Progenitor cell of endocrine pancreas (in vitro differentiated cells): ENCODE measurements around the gene PDE3A. TPM values are rescaled to one million over a fixed set of nuclear protein-coding genes. Genes with fewer than 3 reads are reported as not detected.

Experiments used
- DNase-seq: peaks from one replicate; pipeline ENCODE4 v3.0.0; 2021; ENCODE audit warnings: low spot score; ENCODE audit not compliant: unreplicated experiment
- H3K27ac Mint-ChIP-seq: 2 replicates; pipeline ENCODE4 v1.8.0; 2021; ENCODE audit warnings: mild to moderate bottlenecking, moderate library complexity, mixed read lengths
- H3K27me3 Mint-ChIP-seq: 2 replicates; pipeline ENCODE4 v1.8.0; 2021; ENCODE audit warnings: mixed read lengths
- H3K36me3 Mint-ChIP-seq: 2 replicates; pipeline ENCODE4 v1.8.0; 2022; ENCODE audit warnings: mixed read lengths; ENCODE audit not compliant: insufficient read depth
- H3K4me1 Mint-ChIP-seq: 2 replicates; pipeline ENCODE4 v1.8.0; 2021; ENCODE audit warnings: low read depth, mixed read lengths
- H3K4me3 Mint-ChIP-seq: 2 replicates; pipeline ENCODE4 v1.8.0; 2021; ENCODE audit warnings: low read depth, mild to moderate bottlenecking, moderate library complexity, mixed read lengths
- H3K9me3 Mint-ChIP-seq: 2 replicates; pipeline ENCODE4 v1.8.0; 2021; ENCODE audit warnings: low read depth, mixed read lengths
- total RNA-seq: library from RNA; stranded (reverse); gene quantifications from 2 replicates; pipeline ENCODE4 v1.2.1, GENCODE V29; 2021
- TF ChIP-seq, protein P1 (sequence below): fragments of 200-600 bp; sonication (generic); IDR thresholded peaks from one replicate; pipeline ENCODE4 v1.5.0; 2021; ENCODE audit warnings: antibody characterized with exemption, mild to moderate bottlenecking; ENCODE audit not compliant: unreplicated experiment

PDE3A gene
- total RNA-seq, 1 donor from 2014 or later, result 121 TPM

DNA sequence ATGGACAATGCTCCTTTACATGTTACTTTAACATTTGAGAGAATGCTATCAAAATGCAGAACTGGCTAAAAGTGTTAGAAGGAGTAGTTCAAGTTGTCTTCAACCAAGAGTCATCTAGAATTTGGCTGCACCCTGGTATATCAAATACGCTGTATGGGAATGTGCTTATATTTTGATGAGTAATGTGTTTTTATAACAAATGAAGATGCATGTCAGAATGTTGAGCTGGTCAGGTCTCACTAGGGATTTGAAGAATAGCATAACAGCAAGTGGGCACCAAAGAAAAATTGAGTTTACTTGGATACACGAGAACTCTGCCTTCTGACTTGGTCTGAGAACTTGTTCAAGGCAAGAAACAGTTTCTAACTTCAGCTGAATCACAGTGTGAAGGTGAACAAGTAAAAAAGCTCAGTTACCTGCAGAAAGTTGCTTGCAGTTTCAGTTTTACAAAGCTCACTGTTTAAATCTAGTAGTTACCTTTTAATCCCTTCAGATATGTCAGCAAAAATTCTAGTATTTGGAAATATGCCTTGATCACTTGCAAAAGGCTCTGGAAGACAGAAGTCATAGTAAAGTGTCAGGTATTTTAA, 82.3 kb downstream of the PDE3A start:
- Mint-ChIP-seq H3K4me3 (no peak overlapping the region), H3K27ac (no peak overlapping the region), H3K27me3 (no peaks in the 10 kb centered on the region), H3K4me1 (peaks cover 27% of the 10 kb centered on the region), H3K36me3 (peaks cover 30% of the 10 kb centered on the region), H3K9me3 (peaks cover 3% of the 10 kb centered on the region)
- no peak for DNase-seq
- TF ChIP-seq, protein P1, sequence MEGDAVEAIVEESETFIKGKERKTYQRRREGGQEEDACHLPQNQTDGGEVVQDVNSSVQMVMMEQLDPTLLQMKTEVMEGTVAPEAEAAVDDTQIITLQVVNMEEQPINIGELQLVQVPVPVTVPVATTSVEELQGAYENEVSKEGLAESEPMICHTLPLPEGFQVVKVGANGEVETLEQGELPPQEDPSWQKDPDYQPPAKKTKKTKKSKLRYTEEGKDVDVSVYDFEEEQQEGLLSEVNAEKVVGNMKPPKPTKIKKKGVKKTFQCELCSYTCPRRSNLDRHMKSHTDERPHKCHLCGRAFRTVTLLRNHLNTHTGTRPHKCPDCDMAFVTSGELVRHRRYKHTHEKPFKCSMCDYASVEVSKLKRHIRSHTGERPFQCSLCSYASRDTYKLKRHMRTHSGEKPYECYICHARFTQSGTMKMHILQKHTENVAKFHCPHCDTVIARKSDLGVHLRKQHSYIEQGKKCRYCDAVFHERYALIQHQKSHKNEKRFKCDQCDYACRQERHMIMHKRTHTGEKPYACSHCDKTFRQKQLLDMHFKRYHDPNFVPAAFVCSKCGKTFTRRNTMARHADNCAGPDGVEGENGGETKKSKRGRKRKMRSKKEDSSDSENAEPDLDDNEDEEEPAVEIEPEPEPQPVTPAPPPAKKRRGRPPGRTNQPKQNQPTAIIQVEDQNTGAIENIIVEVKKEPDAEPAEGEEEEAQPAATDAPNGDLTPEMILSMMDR, result no peak

DNA sequence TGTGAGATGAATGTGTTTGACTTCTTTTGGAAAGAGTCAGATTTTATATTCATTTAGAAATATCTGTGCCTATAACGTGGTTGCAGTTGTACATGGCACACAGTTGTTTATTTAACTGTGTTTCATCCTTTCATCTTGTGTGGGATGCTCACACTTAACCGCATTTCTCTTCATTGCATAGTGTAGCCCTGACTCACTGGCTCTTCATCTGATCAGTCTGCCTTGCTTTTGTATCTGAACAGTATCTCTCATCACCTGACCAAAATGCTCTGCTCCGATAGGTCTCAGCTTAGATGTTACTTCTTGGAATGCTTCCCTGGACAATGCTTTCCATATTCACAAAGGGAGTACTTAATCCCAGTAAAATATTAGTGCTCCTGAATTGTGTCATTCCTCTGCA, 83.4 kb downstream of the PDE3A start:
- H3K4me1 Mint-ChIP-seq, result peaks cover 25% of the 10 kb centered on the region
- peaks cover 3% of the 10 kb centered on the region for H3K9me3 Mint-ChIP-seq
- H3K36me3 Mint-ChIP-seq, result peaks cover 25% of the 10 kb centered on the region
- DNase-seq, result no peak
- no peaks in the 10 kb centered on the region for H3K27me3 Mint-ChIP-seq
- TF ChIP-seq, protein P1, result no peak
- no peak overlapping the region for H3K4me3 Mint-ChIP-seq
- peak overlapping the region; percentile 3 for H3K27ac Mint-ChIP-seq

DNA sequence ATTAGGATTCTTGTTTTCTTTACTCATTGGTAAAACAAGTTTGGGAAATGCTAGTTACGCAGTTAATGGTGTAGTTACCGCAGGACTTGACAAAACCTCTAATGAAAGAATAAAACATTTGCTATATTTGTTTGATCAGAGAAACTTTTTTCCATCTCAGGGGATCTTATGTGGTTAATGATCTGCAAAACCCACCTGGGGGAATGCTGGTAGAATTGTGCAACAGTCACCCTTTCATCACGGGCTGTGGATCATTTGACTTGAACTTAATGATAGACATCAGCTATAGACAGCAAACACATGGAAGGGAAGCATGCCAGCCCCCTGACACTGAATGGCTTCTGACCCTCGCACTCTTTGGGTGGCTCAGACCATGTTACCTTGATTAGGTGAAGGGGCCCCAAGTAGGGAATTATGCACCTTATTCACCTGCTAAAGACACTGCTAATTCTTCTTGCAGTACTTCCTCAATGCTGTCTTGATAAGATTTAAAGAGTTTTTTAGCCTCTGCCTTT, 84.2 kb downstream of the PDE3A start:
- H3K4me1 Mint-ChIP-seq, result peaks cover 22% of the 10 kb centered on the region
- H3K27ac Mint-ChIP-seq, result no peak overlapping the region
- no peak for DNase-seq
- peaks cover 3% of the 10 kb centered on the region for H3K9me3 Mint-ChIP-seq
- H3K27me3 Mint-ChIP-seq, result no peaks in the 10 kb centered on the region
- no peak overlapping the region for H3K4me3 Mint-ChIP-seq
- H3K36me3 Mint-ChIP-seq, result peaks cover 22% of the 10 kb centered on the region
- TF ChIP-seq, protein P1, result no peak

DNA sequence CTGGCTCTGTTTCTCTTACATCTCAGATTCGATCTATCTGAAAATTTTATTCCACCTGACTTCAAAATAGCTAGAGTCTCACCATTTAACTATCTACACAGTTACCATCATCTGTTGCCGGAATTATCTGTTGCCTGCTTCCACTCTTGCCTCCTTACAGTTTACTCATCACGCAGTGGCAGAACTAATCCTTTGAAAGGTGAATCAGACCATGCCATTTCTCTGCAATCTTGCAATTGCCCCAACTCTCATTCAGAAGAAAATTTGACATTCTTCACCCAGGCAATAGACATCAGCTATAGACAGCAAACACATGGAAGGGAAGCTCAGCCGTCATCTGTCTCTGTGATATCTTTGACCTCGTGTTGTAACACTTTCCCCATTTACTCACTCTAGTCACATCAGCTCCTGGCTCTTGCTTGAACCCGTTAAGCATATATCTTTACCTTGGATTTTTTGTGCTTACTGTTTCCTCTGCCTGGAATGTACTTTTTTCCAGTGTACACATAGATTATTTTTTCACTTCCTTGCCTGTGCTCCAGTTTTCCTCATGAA, 85.5 kb downstream of the PDE3A start:
- Mint-ChIP-seq H3K4me3 (no peak overlapping the region), H3K4me1 (peaks cover 24% of the 10 kb centered on the region), H3K27ac (no peak overlapping the region), H3K27me3 (no peaks in the 10 kb centered on the region), H3K36me3 (peaks cover 19% of the 10 kb centered on the region), H3K9me3 (no peaks in the 10 kb centered on the region)
- no peak for DNase-seq
- TF ChIP-seq, protein P1, result no peak

DNA sequence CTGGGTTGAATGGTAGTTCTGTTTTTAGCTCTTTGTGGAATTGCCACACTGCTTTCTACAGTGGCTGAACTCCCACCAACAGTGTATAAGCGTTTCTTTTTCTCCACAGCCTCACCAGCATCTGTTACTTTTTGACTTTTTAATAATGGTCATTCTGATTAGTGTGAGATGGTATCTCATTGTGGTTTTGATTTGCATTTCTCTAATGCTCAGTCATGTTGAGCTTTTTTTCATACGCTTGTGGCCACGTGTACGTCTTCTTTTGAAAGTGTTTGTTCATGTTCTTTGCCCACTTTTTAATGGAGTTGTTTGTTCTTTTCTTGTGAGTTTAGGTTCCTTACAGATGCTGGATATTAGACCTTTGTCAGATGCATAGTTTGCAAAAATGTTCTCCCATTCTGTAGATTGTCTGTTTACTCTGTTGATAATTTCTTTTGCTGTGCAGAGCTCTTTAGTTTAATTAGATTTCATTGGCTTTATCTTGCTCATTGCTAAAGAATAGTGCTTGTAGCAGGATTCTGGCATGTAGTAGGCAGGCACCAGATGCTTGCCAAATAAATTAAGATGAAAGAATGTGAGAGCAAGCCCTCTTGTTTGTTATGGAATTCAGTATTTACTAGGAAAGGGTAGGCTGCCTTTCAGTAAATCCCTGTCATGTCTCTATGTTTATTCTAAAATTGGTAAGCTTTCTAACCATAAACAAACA, 86.8 kb downstream of the PDE3A start:
- no peaks in the 10 kb centered on the region for H3K27me3 Mint-ChIP-seq
- H3K4me3 Mint-ChIP-seq, result no peak overlapping the region
- H3K36me3 Mint-ChIP-seq, result peaks cover 19% of the 10 kb centered on the region
- peak overlapping the region; percentile 60 for H3K27ac Mint-ChIP-seq
- TF ChIP-seq, protein P1, result no peak
- no peaks in the 10 kb centered on the region for H3K9me3 Mint-ChIP-seq
- peaks cover 32% of the 10 kb centered on the region for H3K4me1 Mint-ChIP-seq
- DNase-seq, result no peak
